PC-3 (cell line): ENCODE results near the gene TMEM212. TPM values are rescaled to one million over a fixed set of nuclear protein-coding genes. Genes with fewer than 3 reads are reported as not detected.

Experiments
- ATAC-seq: fragments of 200-7000 bp; cut with Tn5 transposase; 2 replicates; pipeline ENCODE4 v1.9.1; 2020; ENCODE audit warnings: mild to moderate bottlenecking, moderate library complexity
- BruUV-seq: library from RNA; stranded (reverse); fragments of 400-500 nt; replicated peaks from 2 replicates; lab custom pipeline; 2021; lab: Mats Ljungman, UMichigan
- CTCF ChIA-PET: fragments of 300-600 bp; sonication (Branson Sonifier 250); formaldehyde crosslinking; loops from one replicate; lab custom pipeline; 2022; ENCODE audit warnings: antibody characterized with exemption; lab: Charles Lee
- POLR2A ChIA-PET: fragments of 300-600 bp; sonication (Branson Sonifier 250); formaldehyde crosslinking; loops from one replicate; lab custom pipeline; 2022; ENCODE audit warnings: antibody characterized with exemption; ENCODE audit not compliant: unreplicated experiment; lab: Charles Lee
- DNase-seq: peaks from one replicate; pipeline ENCODE4 v3.0.0-alpha.2; 2015
- H2AFZ ChIP-seq: fragments of 300-600 bp; sonication (generic); 2 replicates; pipeline ENCODE4 v1.6.0; 2016; ENCODE audit warnings: antibody characterized with exemption, low read length
- H3F3A ChIP-seq: fragments of 300-600 bp; sonication (generic); one replicate; pipeline ENCODE4 v1.6.0; 2017; ENCODE audit warnings: antibody characterized with exemption, low read length, control low read depth, mild to moderate bottlenecking; ENCODE audit not compliant: unreplicated experiment
- H3K27ac ChIP-seq: fragments of 300-600 bp; sonication (generic); 2 replicates; pipeline ENCODE4 v1.5.1; 2016; ENCODE audit warnings: mild to moderate bottlenecking, low read length
- H3K27me3 ChIP-seq: fragments of 300-600 bp; sonication (generic); 2 replicates; pipeline ENCODE4 v1.6.1; 2016; ENCODE audit warnings: low read length, mixed read lengths
- H3K36me3 ChIP-seq: fragments of 300-600 bp; sonication (generic); 2 replicates; pipeline ENCODE4 v1.6.1; 2016; ENCODE audit warnings: low read depth, mixed run types, low read length, mixed read lengths
- H3K4me1 ChIP-seq: fragments of 300-600 bp; sonication (generic); 2 replicates; pipeline ENCODE4 v1.5.1; 2016; ENCODE audit warnings: low read length; ENCODE audit not compliant: insufficient read depth
- H3K4me2 ChIP-seq: fragments of 300-600 bp; sonication (generic); 2 replicates; pipeline ENCODE4 v1.6.0; 2016; ENCODE audit warnings: low read length
- H3K4me3 ChIP-seq: fragments of 300-600 bp; sonication (generic); 2 replicates; pipeline ENCODE4 v1.5.1; 2016; ENCODE audit warnings: mild to moderate bottlenecking, low read length, mixed read lengths
- H3K79me2 ChIP-seq: fragments of 300-600 bp; sonication (generic); 2 replicates; pipeline ENCODE4 v1.6.1; 2017; ENCODE audit warnings: low read length, mixed read lengths
- H3K9ac ChIP-seq: fragments of 300-600 bp; sonication (generic); 2 replicates; pipeline ENCODE4 v1.6.0; 2016; ENCODE audit warnings: mild to moderate bottlenecking, low read length
- H3K9me2 ChIP-seq: fragments of 300-600 bp; sonication (generic); replicated peaks from 2 replicates; pipeline ENCODE4 v1.6.1; 2016; ENCODE audit warnings: mixed run types, low read length, mixed read lengths
- H3K9me3 ChIP-seq: fragments of 300-600 bp; sonication (generic); 2 replicates; pipeline ENCODE4 v1.6.1; 2016; ENCODE audit warnings: low read length, mixed read lengths
- H4K20me1 ChIP-seq: fragments of 300-600 bp; sonication (generic); 2 replicates; pipeline ENCODE4 v1.6.1; 2016; ENCODE audit warnings: low read length, mixed read lengths
- EZH2 ChIP-seq: fragments of 300-600 bp; sonication (generic); IDR thresholded peaks from one replicate; pipeline ENCODE4 v1.6.1; 2017; ENCODE audit warnings: antibody characterized with exemption, mild to moderate bottlenecking, low read length; ENCODE audit not compliant: unreplicated experiment
- EZH2phosphoT487 ChIP-seq: fragments of 300-600 bp; sonication (generic); IDR thresholded peaks from 2 replicates; pipeline ENCODE4 v1.6.1; 2018; ENCODE audit warnings: mild to moderate bottlenecking, antibody characterized with exemption, low read length, borderline replicate concordance
- intact Hi-C: fragments of 100-400 bp; cut with micrococcal nuclease; formaldehyde crosslinking; loops from 2 replicates; pipeline ENCODE4 v1.9.0; 2023
- total RNA-seq: library from RNA; depleted of rRNA; stranded (reverse); fragments of >200 nt; gene quantifications from 2 replicates; pipeline ENCODE4 v1.2.3, GENCODE V29; 2014
- TF ChIP-seq, protein P1 (sequence below): fragments of 300-600 bp; sonication (generic); conservative IDR thresholded peaks from 2 replicates; pipeline ENCODE4 v1.5.1; 2017; ENCODE audit warnings: antibody characterized with exemption, low read depth, mild to moderate bottlenecking, low read length

Gene TMEM212
- total RNA-seq, 1 experiment from 2014 or later, result not detected

DNA sequence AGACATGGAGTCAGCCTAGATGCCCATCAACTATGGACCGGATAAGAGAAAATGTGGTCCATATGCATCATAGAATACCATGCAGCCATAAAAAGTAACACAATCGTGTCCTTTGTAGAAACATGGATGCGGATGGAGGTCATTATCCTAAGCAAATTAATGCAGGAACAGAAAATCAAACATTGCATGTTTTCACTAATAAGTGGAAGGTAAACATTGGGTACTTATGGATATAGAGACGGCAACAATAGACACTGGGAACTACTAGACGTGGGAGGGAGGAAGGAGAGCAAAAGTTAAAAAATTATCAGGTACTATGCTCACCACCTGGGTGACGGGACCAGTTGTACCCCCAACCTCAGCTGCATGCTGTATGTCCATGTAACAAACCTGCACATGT, 35.3 kb upstream of the TMEM212 start:
- BruUV-seq, result no TSS peak
- CTCF ChIA-PET, result no interaction called here
- peak overlapping the region; percentile 87; the same call in 1 of the 2 replicates for H3K9ac ChIP-seq
- H3K36me3 ChIP-seq, result no peaks in the 10 kb centered on the region
- peaks cover 29% of the 10 kb centered on the region for H3K79me2 ChIP-seq
- no peaks in the 10 kb centered on the region for H4K20me1 ChIP-seq
- H3F3A ChIP-seq, result peaks cover 9% of the 10 kb centered on the region
- TF ChIP-seq EZH2phosphoT487 (no peak), EZH2 (no peak)
- TF ChIP-seq, protein P1, sequence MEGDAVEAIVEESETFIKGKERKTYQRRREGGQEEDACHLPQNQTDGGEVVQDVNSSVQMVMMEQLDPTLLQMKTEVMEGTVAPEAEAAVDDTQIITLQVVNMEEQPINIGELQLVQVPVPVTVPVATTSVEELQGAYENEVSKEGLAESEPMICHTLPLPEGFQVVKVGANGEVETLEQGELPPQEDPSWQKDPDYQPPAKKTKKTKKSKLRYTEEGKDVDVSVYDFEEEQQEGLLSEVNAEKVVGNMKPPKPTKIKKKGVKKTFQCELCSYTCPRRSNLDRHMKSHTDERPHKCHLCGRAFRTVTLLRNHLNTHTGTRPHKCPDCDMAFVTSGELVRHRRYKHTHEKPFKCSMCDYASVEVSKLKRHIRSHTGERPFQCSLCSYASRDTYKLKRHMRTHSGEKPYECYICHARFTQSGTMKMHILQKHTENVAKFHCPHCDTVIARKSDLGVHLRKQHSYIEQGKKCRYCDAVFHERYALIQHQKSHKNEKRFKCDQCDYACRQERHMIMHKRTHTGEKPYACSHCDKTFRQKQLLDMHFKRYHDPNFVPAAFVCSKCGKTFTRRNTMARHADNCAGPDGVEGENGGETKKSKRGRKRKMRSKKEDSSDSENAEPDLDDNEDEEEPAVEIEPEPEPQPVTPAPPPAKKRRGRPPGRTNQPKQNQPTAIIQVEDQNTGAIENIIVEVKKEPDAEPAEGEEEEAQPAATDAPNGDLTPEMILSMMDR, result no peak
- peaks cover 58% of the 10 kb centered on the region for H3K4me1 ChIP-seq
- H3K4me3 ChIP-seq, result no peak overlapping the region
- POLR2A ChIA-PET, result no interaction called here
- H3K4me2 ChIP-seq, result no peak overlapping the region
- DNase-seq, result no peak
- no peak for ATAC-seq
- H2AFZ ChIP-seq, result no peak overlapping the region
- H3K9me2 ChIP-seq, result no peaks in the 10 kb centered on the region
- intact Hi-C loops, result loop anchor here (5.0 kb wide), 1 partner anchor 334 kb away; no protein-coding TSS in a partner anchor
- no peaks in the 10 kb centered on the region for H3K9me3 ChIP-seq
- H3K27ac ChIP-seq, result peak overlapping the region; percentile 97
- no peaks in the 10 kb centered on the region for H3K27me3 ChIP-seq

DNA sequence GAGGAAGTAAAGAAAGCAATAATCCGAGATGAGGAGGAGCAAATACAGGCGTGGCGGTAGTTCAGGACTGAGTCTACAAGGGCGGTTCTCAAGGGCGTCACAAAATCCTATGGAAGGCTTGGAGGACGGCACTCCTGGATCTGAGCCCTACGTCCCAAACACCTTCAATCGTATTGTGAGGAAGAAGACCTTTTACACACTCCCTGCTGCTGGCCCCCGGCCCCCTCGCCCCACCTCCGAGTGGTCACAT, 33.6 kb upstream of the TMEM212 start:
- Histone ChIP-seq H3K9me2 (no peaks in the 10 kb centered on the region), H3K4me1 (peaks cover 55% of the 10 kb centered on the region), H3K4me2 (peak overlapping the region; percentile 85), H3F3A (peaks cover 9% of the 10 kb centered on the region), H3K9ac (peak overlapping the region; percentile 98), H3K27ac (peak overlapping the region; percentile 90), H3K4me3 (peak overlapping the region; percentile 78), H3K79me2 (peaks cover 17% of the 10 kb centered on the region), H2AFZ (peak overlapping the region; percentile 64), H4K20me1 (no peaks in the 10 kb centered on the region), H3K27me3 (no peaks in the 10 kb centered on the region), H3K36me3 (no peaks in the 10 kb centered on the region), H3K9me3 (no peaks in the 10 kb centered on the region)
- no peak for TF ChIP-seq EZH2phosphoT487
- TF ChIP-seq, protein P1, result no peak
- POLR2A ChIA-PET, result interaction anchor here (0.6 to 1.2 kb wide), 8 partner anchors 18 to 940 kb away, joined by 3 to 12 read pairs (median 4); no protein-coding TSS in a partner anchor
- CTCF ChIA-PET, result interaction anchor here (1.4 kb wide), 1 partner anchor 24 kb away, joined by 4 read pairs; no protein-coding TSS in a partner anchor
- ATAC-seq (peak; percentile 44), DNase-seq (peak; percentile 49)
- no TSS peak for BruUV-seq
- intact Hi-C loops, result loop anchor here (1.0 to 5.0 kb wide), 2 partner anchors 232 to 333 kb away; no protein-coding TSS in a partner anchor

DNA sequence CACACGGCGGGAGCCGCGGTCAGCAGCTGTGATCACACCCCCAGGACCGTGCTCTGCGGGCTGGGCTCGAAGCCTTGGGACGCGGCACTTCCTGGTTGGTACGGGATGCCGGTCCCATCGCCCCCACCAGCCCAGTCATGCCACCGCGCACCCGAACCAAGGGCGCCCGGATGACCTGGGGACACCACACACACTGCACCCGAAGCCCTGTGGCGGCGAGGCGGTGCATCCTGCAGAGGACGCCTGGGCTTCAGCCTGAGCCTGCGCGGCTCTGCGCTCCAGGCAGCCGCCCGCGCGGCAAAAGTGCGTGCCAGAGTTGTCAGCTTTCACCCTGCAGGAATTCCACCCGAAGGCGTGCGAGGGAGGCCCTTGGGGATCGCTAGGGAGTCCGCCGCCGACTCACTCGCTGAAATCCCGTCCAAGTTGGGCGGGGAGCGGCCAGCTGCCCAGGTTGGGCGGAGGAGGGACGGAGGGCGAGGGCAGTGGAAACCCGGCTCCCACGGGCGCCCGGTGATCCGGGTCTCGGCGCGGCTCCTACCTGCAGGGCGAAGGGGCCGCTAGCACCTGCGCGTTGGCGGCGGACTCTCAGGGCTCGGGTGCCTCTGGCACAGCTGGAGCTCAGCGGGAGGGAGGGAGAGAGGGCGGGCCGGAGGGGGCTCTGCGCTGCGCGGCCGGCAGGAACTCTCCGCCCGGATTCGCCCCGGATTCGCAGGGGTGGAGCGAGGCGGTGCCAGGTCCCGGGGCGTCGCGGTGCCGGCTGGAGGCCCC, 33.1 kb upstream of the TMEM212 start, which contains the start of gene PLD1:
Gene PLD1 (minus strand): TSS at position 623 of the 768 bp plus-strand sequence. CDS start 72,432 bp downstream, outside the sequence.
- ATAC-seq, result peak; percentile 59
- Histone ChIP-seq H3K4me2 (peak within 1 kb of the TSS; percentile 85), H3K27me3 (no peaks in the 10 kb centered on the region), H3K9me2 (no peaks in the 10 kb centered on the region), H3K9ac (peak within 1 kb of the TSS; percentile 98), H3K9me3 (no peaks in the 10 kb centered on the region), H3K4me3 (peak within 1 kb of the TSS; percentile 78), H3K36me3 (no peaks in the 10 kb centered on the region), H4K20me1 (no peaks in the 10 kb centered on the region), H3K4me1 (peaks cover 50% of the 10 kb centered on the region), H3K27ac (peak within 1 kb of the TSS; percentile 90), H2AFZ (peak within 1 kb of the TSS; percentile 64), H3F3A (peaks cover 9% of the 10 kb centered on the region), H3K79me2 (peaks cover 13% of the 10 kb centered on the region)
- BruUV-seq, result no TSS peak
- no peak for TF ChIP-seq EZH2phosphoT487
- TF ChIP-seq EZH2, result no peak
- TF ChIP-seq, protein P1, result no peak
- intact Hi-C loops, result loop anchor here (1.0 to 5.0 kb wide), 3 partner anchors 157 to 332 kb away; no protein-coding TSS in a partner anchor
- DNase-seq, result peak; percentile 80
- CTCF ChIA-PET, result interaction anchor here (0.6 to 1.4 kb wide), 3 partner anchors 14 to 272 kb away, joined by 3 to 4 read pairs (median 3); no protein-coding TSS in a partner anchor
- POLR2A ChIA-PET, result interaction anchor here (0.5 to 2.3 kb wide), 18 partner anchors 8 to 1638 kb away, joined by 3 to 14 read pairs (median 4); no protein-coding TSS in a partner anchor
